Activated naive CD4-positive, alpha-beta T cell treated with anti-CD3 and anti-CD28 coated beads, Interleukin-2, amount 50 U/mL, for 72 hours (primary cell): ENCODE results near the gene LFNG. TPM values are rescaled to one million over a fixed set of nuclear protein-coding genes. Genes with fewer than 3 reads are reported as not detected.

Source experiments
- ATAC-seq, 2 donors: fragments of 150-1000 bp; cut with Tn5 transposase; 2 replicates each; pipeline ENCODE4 v1.10.0; 2021; ENCODE audit warnings: mild to moderate bottlenecking in 2 of 2, moderate library complexity in 2 of 2
- DNase-seq, 2 donors: peaks; one replicate each; pipeline ENCODE4 v3.0.0; 2021 to 2022; ENCODE audit warnings: low spot score in 2 of 2
- H3K27ac Mint-ChIP-seq, 2 donors: one replicate each; pipeline ENCODE4 v1.8.0; 2022; ENCODE audit warnings: mild to moderate bottlenecking in 2 of 2, mixed read lengths in 2 of 2
- H3K36me3 Mint-ChIP-seq, 2 donors: one replicate each; pipeline ENCODE4 v1.8.0; 2022; ENCODE audit warnings: mixed read lengths in 2 of 2
- H3K9me3 Mint-ChIP-seq, 2 donors: one replicate each; pipeline ENCODE4 v1.8.0; 2022; ENCODE audit warnings: mixed read lengths in 2 of 2
- total RNA-seq, 2 donors: library from RNA; stranded (reverse); gene quantifications; one replicate each; pipeline ENCODE4 v1.2.3, GENCODE V29; 2022

LFNG gene
- total RNA-seq, 2 donors from 2014 or later: 17.8 to 21.1 TPM

DNA sequence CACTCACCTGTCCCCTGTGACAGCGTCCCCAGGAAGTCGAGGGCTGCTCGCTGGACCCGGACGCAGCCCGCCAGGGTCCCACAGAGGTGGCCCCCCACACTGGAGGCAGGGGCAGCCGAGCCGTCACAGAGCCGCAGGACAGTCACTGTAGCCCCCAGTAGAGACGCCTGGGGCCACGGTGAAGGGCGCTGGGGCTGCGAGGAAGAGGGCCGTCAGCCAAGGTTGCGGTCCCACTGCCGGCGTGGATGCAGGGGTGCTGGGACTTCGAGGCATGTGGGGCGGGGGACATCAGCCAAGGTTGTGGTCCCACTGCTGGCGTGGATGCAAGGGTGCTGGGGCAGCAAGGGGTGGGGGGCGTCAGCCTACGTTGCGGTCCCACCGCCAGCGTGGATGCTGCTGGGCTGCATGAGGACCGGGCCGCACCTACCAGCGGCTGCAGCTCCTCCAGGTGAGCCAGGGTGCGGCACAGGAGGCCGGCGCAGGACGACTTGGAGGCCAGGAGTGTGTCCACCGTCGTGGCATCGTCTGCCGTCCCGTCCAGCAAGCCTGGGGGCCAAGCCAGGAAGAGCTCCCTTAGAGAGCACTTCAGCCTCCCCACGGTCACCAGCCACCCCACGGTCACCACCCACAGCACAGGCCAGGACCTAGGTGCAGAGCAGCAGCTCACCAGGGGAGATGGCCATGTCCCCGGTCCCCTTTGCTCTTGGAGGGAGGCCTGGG, 21.9 kb downstream of the LFNG start:
- Mint-ChIP-seq H3K36me3 (no peaks in the 10 kb centered on the region), H3K9me3 (no peaks in the 10 kb centered on the region), H3K27ac (no peak overlapping the region)
- ATAC-seq: peak in 1 of 2 donors; percentile 4
- no peak for DNase-seq

DNA sequence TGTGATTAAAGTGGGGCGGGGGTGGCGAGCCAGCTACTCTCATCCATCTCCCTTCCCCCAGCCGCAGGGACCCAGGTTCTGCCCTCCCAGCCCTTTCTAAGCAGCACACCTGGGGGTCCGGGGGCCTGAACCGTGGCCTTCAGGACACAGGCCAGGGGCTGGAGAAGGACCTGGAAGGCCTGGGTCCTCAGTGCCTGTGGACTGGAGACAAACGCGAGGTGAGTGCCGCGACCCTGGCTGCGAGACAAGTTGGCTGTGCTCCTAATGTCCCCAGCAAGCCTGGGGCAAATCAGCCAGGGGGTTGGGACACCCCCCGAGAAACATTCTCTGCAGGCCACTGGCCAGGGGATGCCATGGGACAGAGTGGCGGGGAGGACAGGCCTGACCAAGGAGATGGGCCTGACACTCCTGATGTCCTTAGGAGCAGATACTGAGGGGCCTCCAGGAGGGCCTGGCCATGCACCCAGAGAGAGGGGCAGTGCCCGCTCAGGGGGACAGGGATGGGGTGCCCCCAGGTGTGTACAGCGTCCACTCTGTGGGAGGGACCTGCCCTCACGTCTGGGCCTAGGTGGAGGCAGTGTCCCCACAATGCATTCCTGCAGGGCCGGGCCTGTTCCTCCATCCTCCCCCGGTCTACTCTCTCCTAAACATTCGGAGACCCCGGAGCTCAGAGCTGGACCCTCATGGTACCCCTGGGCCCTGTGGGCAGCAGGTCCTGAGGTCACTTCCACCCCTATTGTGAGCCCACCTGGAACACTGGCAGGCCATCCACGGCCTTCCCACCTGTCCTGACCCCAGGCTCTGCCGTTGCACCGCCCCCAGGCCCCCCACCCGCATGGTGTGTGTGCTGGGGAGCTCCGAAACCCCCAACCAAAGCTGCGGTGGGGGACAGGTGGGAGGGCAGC, 22.7 kb downstream of the LFNG start:
- Mint-ChIP-seq H3K36me3 (no peaks in the 10 kb centered on the region), H3K9me3 (no peaks in the 10 kb centered on the region), H3K27ac (no peak overlapping the region)
- DNase-seq: no peak
- ATAC-seq: peak in 1 of 2 donors; percentile 17

DNA sequence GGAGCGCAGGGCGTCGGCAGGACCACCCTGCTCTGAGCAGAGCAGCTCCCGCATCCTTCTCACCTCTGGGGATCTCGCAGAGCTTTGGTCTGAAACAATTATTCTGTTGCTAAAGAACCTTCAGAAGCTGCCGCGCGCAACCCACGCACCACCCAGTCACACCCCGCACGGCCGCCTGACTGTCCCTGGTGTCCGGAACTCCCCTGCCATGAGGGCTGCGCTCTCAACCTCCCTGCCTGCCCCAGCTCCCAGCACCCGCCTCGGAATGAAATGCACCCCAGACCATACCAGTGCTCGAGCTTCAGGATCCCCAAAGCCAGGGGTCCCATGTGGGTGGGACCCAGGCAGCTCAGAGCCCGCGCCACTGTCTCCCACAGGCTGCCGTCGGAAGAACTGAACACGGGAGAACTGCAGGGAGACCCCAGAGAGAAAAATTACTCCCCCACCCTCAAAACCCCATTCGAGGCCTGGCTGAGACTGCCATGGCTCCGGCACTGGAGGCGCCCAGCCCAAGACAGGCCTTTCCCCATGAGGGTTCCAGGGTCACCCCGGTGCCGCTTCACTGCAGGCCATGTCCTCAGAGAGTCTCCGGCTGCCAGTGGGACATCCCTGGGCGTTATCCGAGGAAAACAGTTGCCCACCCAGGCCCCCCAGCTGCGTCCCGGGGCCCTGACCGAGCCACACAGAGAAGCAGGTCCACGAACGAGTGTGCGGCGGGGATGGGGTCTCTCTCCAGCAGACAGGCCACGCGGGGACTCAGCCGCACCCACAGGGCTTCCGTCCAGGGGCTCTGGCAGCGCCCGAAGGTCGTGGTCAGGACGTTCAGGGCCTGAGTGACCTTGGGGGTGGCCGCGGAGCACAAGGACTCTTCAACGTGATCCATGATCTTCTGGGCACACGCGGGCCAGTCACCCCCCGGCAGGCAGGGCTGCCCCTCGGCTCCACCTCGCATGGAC, 23.6 kb downstream of the LFNG start:
- H3K27ac Mint-ChIP-seq: peak overlapping the region in 1 of 2 donors; percentile 60
- no peaks in the 10 kb centered on the region for H3K9me3 Mint-ChIP-seq
- no peaks in the 10 kb centered on the region for H3K36me3 Mint-ChIP-seq
- ATAC-seq (no peak), DNase-seq (no peak)

DNA sequence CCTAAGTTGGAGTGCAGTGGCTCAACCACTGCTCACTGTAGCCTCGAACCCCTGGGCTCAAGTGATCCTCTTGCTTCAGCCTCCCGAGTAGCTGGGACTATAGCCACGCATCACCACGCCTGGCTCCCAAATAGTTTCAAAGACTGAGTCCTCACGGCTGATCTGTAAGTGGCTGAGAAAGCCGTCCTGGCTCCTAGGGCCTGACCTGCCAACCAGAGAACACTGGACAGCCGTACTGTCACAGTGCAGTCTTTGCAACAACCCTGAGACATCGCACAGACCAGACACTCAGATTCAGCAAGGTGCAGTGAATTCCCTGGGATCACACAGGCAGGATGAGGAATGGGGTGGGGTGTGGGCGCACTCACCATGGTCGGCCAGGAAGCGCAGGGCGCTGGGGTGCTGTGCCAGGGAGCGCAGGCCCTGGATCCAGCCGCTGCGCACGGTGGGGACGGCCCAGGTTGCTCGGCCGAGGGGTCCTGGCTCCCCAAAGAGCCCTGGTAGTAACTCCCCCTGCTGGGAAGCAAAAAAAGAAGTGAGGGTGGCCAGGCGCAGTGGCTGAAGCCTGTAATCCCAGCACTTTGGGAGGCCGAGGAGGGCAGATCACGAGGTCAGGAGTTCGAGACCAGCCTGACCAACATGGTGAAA, 25.1 kb downstream of the LFNG start:
- Mint-ChIP-seq H3K36me3 (no peaks in the 10 kb centered on the region), H3K27ac (peak overlapping the region in 1 of 2 donors; percentile 67), H3K9me3 (no peaks in the 10 kb centered on the region)
- ATAC-seq (no peak), DNase-seq (no peak)

DNA sequence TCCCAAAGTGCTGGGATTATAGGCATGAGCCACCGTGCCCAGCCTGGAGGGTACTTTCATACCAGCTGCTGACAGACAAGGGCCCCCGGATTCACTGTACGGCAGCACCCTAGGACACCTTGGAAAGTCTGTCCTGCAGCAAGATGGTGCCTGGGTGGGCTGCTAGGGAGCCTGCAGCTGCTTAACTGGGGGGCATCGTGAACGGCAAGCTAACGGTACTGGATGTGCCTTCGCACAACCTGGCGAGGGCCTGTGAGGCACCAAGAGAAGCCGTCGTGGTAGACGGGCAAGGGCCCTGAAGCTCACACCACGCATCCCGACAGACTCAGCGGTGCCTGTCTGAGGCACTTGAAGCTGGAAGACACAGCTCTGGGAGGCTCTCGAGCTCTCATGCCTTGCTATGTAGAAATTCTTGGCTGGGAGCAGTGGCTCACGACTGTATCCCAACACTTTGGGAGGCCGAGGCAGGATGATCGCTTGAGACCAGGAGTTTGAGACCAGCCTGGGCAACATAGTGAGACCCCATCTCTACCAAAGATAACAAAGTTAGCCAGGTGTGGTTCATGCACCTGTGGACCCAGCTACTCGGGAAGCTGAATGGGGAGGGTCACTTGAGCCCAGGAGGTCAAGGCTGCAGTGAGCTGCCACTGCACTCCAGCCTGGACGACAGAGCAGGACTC, 26.3 kb downstream of the LFNG start:
- no peak for ATAC-seq
- Mint-ChIP-seq H3K36me3 (no peaks in the 10 kb centered on the region), H3K27ac (no peak overlapping the region)

DNA sequence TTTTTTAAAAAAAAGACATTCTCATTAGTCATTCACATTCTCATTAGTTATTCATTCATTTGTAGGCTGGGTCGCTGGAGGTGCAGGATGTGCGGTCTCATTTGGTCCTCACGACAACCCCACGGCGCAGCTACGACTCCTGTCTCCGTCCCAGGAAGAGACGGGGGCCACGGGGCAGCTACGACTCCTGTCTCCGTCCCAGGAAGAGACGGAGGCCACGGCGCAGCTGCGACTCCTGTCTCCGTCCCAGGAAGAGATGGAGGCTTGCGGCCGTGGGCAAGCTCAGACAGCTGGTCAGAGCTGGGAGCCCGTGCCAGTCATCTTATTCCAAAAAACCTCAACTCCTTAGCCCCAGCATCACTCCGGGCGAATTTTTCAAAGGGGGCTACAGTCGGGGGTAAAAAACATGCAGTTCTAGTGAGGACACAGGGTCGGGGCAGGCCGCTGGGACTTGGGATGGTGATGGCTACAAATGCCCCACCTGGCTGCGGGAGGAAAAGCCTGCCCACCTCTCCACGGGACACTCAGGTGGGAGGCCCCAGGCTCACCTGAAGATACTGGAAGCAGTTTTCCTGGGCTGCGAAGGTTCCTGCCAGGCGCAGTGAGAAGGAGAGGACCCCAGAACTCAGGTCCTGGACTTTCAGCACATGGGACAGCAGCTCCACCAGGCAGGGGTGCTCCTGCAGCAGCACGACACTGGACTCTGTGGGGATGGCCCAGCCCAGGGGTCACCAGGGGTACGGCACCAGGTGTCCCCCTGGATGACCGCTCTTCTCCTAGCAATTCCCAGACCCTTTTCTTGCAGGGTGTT, 27.4 kb downstream of the LFNG start:
- H3K27ac Mint-ChIP-seq: no peak overlapping the region
- DNase-seq (no peak), ATAC-seq (no peak)
- H3K9me3 Mint-ChIP-seq: no peaks in the 10 kb centered on the region
- H3K36me3 Mint-ChIP-seq: no peaks in the 10 kb centered on the region

More for the DNA sequence above, 26.3 kb downstream of the LFNG start:
- H3K9me3 Mint-ChIP-seq: no peaks in the 10 kb centered on the region
- DNase-seq: no peak

DNA sequence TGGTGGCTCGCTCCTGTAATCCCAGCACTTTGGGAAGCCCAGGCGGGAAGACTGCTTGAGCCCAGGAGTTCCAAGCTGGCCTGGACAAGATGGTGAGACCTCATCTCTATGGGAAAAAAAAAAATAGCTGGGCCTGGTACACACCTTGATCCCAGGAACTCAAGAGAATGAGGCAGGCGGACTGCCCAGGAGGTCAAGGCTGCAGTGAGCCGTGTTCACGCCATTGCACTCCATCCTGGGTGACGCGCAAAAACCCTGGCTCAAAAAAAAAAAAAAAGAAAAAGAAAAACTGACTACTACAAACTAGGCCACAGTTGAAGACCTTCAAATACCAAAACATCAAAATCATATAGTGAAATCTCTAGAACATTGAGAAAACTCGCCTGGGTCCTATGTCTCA, 31.8 kb downstream of the LFNG start:
- no peak for ATAC-seq
- DNase-seq: no peak
- Mint-ChIP-seq H3K9me3 (no peaks in the 10 kb centered on the region), H3K27ac (no peak overlapping the region), H3K36me3 (peaks cover 9 to 14% of the 10 kb centered on the region in 2 donors)

DNA sequence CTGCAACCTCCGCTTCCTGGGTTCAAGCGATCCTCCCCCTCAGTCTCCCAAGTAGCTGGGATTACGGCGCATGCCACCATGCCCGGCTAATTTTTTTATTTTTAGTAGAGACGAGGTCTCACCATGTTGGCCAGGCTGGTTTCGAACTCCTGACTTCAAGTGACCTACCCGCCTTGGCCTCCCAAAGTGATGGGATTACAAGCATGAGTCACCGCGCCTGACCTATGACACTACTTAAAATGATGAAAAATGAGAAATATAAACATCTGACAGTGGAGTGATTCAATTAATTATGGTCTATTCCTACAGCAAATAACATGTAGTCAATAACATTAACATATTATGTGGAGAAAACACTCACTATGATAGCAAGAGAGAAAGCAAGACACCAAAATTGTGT, 33.5 kb downstream of the LFNG start:
- ATAC-seq (no peak), DNase-seq (no peak)
- Mint-ChIP-seq H3K27ac (no peak overlapping the region), H3K36me3 (peaks cover 9 to 14% of the 10 kb centered on the region in 2 donors), H3K9me3 (no peaks in the 10 kb centered on the region)

DNA sequence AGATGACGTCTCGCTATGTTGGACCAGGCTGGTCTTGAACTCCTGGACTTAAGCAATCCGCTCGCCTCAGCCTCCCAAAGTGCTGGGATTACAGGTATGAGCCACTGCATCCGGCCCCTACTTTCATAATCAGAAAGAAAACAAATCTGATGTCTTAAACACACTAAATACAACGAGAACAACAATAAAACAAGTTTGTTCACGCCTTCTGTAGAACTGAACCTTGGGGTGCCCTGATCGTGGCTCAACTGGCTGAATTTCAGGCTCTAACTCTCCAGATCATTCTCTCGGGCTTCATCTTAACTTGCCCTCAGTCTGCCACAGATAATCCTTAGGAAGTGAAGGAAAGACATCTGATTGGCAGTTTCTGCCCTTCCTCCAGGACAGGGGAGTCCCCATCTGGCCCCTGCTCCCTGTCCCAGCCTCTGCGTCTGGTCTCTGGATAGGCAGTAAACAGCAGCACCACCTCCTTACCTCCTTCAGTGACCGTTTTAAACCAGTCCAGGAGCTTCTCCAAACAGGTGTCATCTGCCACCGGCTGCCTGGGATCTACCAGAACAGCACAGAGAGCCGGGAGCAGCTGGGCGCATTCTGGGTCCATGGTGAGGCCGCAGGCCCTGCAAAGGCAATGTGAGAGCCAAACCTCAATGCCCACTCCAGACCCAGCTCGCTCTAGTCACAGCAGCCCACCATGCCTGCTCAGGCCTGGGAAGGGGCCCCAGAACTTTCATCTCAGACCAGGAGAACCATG, 34.4 kb downstream of the LFNG start:
- Mint-ChIP-seq H3K36me3 (peaks cover 9 to 14% of the 10 kb centered on the region in 2 donors), H3K9me3 (no peaks in the 10 kb centered on the region), H3K27ac (peak overlapping the region; percentile 92 to 93)
- DNase-seq (no peak), ATAC-seq (no peak)

DNA sequence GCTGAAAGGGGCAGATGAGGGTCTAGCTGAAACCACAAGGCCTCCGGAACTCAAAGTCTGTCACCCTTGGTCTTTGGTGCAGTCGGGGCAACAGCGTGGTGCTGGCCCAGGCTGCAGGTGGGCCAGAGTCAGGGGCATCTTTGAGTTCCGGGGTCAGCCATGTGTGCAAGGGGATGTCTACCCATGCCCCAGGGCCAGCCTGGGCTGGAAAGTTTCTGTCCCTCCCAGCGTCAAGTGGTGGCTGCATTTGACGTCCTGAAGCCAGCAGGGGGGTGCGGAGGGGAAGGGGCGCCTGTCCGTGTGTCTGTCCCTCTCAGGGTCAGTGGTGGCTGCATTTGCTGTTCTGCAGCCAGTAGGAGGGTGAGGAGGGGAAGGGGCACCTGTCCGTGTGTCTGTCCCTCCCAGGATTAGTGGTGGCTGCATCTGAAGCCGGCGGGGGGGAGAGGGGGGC, 35.1 kb downstream of the LFNG start:
- H3K36me3 Mint-ChIP-seq: peaks cover 9 to 14% of the 10 kb centered on the region in 2 donors
- no peaks in the 10 kb centered on the region for H3K9me3 Mint-ChIP-seq
- no peak for DNase-seq

DNA sequence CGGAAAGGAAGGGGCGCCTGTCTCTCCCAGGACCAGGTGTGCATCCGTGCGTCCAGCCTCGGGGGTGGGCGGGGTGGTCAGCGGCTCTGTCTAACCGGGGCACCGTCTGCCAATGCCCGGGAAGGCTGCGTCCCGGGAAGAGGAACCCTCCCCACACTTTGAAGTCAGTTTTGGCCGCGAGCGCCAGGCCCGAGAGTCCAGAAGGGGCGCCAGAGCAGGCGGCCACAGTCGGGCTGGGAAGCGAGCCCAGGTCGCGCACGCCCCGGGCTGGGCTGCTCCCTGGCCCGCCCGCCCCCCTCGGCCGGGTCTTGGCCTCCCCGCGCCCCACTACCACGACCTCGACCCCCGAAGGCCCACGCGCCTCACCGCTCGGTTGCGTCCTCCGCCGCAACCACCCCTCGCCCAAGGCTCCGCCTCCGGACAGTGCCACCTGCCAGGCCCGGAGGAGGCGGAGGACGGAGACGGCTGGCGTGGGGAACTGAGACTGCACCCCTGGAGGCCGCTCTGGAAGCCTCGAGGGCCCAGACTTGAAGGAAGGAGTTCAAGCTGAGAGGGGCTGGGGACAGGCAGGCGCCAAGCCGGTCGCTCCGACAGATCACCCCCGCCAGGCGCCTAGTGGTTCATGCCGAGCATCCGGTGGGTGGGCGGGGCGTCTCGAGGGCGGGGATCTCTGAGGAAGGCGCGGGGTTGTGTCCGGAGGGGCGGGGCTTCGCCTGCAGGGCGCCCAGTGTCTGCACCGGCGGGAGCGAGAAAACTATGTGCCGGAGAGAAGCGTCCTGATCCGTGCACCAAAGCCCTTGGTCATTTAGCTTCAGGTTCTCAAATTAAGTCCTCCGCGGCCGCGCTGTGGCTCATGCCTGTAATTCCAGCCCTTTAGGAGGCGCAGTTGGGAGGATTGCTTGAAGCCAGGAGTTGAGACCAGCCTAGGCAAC, 35.8 kb downstream of the LFNG start, which contains the start of gene BRAT1:
Gene BRAT1, minus strand, starts transcription at position 404 of the 932 bp plus-strand sequence. CDS start 1,093 bp downstream, outside the sequence.
- H3K9me3 Mint-ChIP-seq: no peaks in the 10 kb centered on the region
- peak; percentile 87 to 89 for ATAC-seq
- peaks cover 9 to 14% of the 10 kb centered on the region in 2 donors for H3K36me3 Mint-ChIP-seq

More for the DNA sequence above, 35.1 kb downstream of the LFNG start:
- H3K27ac Mint-ChIP-seq: peak overlapping the region; percentile 92 to 93
- ATAC-seq: no peak

DNA sequence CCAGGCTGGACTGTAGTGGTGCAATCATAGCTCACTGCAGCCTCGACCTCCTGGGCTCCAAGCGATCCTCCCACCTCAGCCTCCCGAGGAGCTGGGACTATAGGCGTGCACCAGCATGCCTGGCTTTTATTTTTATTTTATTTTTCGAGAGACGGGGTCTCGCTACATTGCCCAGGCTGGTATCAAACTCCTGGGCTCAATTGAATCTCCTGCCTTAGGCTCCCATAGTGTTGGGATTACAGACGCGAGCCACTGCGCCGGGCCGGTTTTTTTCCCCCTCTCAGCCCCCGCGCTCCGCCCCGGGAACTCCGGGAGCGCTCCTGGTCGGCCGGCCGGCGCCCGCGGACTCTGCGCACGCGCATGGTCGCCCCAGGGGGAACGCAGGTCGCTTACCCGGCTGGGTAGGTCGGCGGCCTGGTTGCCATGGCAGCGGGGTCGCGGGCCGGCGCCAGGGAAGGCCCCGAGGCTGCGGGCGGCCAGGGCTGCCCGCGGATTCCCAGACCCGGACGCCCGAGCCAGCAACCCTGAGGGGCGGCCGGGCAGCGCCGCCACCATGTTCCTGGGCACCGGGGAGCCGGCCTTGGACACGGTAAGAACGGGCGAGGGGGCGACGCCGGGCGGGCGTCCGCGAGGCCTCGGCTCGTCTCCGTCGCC, 39.2 kb downstream of the LFNG start, which contains the start of gene IQCE:
Gene IQCE, plus strand, starts transcription at position 351 of the 654 bp plus-strand sequence. Its CDS starts 203 bp downstream, at position 554.
- Mint-ChIP-seq H3K27ac (peak within 1 kb of the TSS; percentile 35 to 74), H3K9me3 (no peaks in the 10 kb centered on the region), H3K36me3 (peaks cover 5 to 9% of the 10 kb centered on the region in 2 donors)
- DNase-seq: peak; percentile 88 to 97
- ATAC-seq: peak; percentile 52 to 68

More for the DNA sequence above, 35.8 kb downstream of the LFNG start, which contains the start of gene BRAT1:
- DNase-seq: peak; percentile 90 to 92
- H3K27ac Mint-ChIP-seq: peak within 1 kb of the TSS; percentile 92 to 93
